HG02798 (cell line): ENCODE results near the gene SALL4.
"Not testable (repeated sequence)": the region's sequence is repeated elsewhere in the genome, so short reads cannot be mapped to it uniquely, and the experiment has no call there.

Source experiments
- ATAC-seq: cut with Tn5 transposase; IDR thresholded peaks from one replicate; pipeline ENCODE4 v1.9.1; 2021; ENCODE audit warnings: mild to moderate bottlenecking; ENCODE audit not compliant: unreplicated experiment, poor library complexity

Gene SALL4

DNA sequence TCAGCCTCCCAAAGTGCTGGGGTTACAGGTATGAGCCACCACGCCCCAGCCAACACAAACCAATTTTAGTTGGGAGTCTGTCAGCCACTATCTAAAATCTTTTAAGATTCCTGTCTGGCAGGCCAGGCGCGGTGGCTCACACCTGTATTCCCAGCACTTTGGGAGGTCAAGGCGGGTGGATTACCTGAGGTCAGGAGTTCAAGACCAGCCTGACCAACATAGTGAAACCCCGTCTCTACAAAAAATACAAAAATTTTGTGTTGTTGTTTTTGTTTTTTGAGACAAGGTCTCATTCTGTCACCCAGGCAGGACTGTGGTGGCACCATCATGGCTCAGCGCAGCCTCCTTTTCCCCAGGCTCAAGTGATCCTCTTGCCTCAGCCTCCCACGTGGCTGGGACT lies 62.0 kb downstream of the SALL4 start:
- ATAC-seq: not testable (repeated sequence)

- ATAC-seq: no peak
Measured at GRCh38 chr20:51739722-51740249, 62.5 kb downstream of the SALL4 start.

GRCh38 chr20:51738877-51739447 lies 63.4 kb downstream of the SALL4 start:
- ATAC-seq: no peak

GRCh38 chr20:51738261-51738660 lies 64.1 kb downstream of the SALL4 start:
- ATAC-seq: not testable (repeated sequence)

- ATAC-seq: no peak
Measured at GRCh38 chr20:51736947-51737346, 65.4 kb downstream of the SALL4 start.

DNA sequence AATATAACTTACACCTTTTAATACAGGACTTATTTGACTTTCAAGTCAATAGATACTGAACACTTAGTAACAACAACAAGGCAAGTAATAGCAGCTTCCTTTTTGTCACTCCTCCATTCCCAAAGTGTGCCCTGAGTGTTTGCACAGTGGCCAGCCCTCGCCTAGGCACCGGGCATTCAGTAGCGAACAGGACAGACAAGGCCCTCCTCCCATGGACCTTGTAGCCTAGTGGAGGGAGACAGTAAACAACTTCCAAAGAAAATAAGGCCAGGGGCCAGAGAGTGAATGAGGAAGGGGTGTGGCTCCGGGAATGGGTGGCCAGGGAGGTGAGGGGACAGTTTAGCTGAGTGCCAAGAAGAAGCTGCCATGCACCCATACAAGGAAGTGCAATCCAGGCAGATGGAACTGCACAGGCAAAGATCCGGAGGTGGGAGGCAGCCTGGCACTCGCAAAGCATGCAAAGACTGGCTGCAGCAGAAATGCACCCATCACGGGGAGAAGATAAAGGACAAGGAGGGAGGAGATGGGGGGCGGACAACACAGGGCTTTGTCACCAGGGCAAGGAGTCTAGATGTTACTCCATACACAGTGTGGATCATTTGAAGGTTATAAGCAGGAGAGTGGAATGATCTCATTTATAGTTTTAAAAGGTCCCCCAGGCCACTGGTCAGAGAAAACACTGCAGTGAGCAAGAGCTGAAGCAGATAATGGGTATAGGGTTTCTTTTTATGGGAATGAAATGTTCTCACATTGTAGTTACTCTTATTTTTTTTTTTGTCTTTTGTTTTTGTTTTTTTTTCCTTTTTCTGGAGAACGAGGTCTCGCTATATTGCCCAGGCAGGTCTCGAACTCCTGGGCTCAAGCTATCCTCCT lies 66.4 kb downstream of the SALL4 start:
- no peak for ATAC-seq

DNA sequence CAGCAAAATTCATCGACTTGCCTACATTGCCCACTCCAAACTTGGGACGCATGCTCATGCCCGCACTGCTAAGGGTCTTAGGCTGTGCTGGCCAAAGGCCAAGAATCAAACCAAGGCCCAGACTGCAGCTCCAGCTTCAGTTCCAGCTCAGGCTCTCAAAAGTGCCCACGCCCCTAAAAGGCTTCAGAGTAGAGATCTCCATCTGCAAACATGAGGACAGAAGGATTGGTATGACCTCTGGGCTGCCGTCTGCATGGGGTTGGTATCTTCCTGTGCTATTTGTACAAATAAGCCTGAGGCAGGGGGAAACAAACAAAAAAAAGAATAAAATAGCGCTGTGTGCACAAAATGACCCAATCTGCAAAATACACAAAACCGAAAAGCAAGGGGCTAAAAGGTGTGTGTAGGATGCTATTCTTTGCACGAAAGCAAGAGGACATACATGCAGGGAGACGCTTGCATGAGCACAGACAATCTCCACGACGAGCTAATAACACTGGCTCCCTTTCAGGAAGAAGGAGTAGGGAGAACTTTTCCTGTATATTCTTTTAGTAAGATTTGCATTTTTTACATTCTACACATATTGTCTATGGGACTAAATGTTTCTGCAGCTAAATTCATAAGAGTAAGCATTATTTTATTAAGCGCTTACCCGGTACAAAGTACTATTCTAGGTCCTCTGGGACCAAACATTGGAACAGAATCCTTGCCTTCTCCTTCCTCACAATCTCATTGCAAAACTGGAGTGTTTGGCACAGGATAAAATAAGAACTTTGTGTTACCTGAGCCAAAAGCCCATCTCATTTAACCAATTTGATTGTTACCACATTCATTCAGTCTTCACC lies 67.2 kb downstream of the SALL4 start:
- no peak for ATAC-seq

- no peak for ATAC-seq
Measured at GRCh38 chr20:51733070-51733469, 69.3 kb downstream of the SALL4 start.
